NCI-H526 treated with DMSO at 0.1 percent for 48 hours (cell line): ENCODE measurements around the gene LIMS2.

Experiments used
- DNase-seq: peaks from one replicate; lab custom pipeline; 2025; lab: John Stamatoyannopoulos, UW

LIMS2 gene

GRCh38 chr2:127598711-127599110, 76.6 kb downstream of the LIMS2 start:
- no peak for DNase-seq

- no peak for DNase-seq
Observed at GRCh38 chr2:127597984-127598380, 77.3 kb downstream of the LIMS2 start.

- DNase-seq: no peak
Observed at GRCh38 chr2:127597046-127597983, 78.0 kb downstream of the LIMS2 start.

- DNase-seq: no peak
Observed at GRCh38 chr2:127596311-127597045, 78.9 kb downstream of the LIMS2 start.

- no peak for DNase-seq
Observed at GRCh38 chr2:127594116-127594591, 81.2 kb downstream of the LIMS2 start.

GRCh38 chr2:127593228-127594115, 81.9 kb downstream of the LIMS2 start:
- no peak for DNase-seq

GRCh38 chr2:127592761-127593227, 82.5 kb downstream of the LIMS2 start:
- no peak for DNase-seq

GRCh38 chr2:127591221-127591923, 84.0 kb downstream of the LIMS2 start:
- peak; percentile 11 for DNase-seq

- DNase-seq: no peak
Observed at GRCh38 chr2:127590386-127591190, 84.7 kb downstream of the LIMS2 start.

- no peak for DNase-seq
Observed at GRCh38 chr2:127589841-127590240, 85.5 kb downstream of the LIMS2 start.

GRCh38 chr2:127589358-127589757, 86.0 kb downstream of the LIMS2 start:
- DNase-seq: no peak
